IPS-15b (cell line): ENCODE results near the gene GRHL3.

Experiments used
- H3K27me3 ChIP-seq: one replicate; pipeline ENCODE4 v1.6.1; 2013; ENCODE audit warnings: low read length; ENCODE audit not compliant: control insufficient read depth, insufficient read depth
- H3K36me3 ChIP-seq: one replicate; pipeline ENCODE4 v1.6.1; 2013; ENCODE audit warnings: low read length; ENCODE audit not compliant: control insufficient read depth, insufficient read depth
- H3K4me1 ChIP-seq: one replicate; pipeline ENCODE4 v1.6.1; 2013; ENCODE audit warnings: mild to moderate bottlenecking, low read length; ENCODE audit not compliant: control insufficient read depth, insufficient read depth
- H3K4me3 ChIP-seq: one replicate; pipeline ENCODE4 v1.5.1; 2013; ENCODE audit warnings: low read depth, low read length
- H3K9ac ChIP-seq: one replicate; pipeline ENCODE4 v1.6.1; 2013; ENCODE audit warnings: low read depth, mild to moderate bottlenecking, low read length
- H3K9me3 ChIP-seq: one replicate; pipeline ENCODE4 v1.6.1; 2013; ENCODE audit warnings: mild to moderate bottlenecking, low read length; ENCODE audit not compliant: control insufficient read depth, insufficient read depth

GRHL3 gene

DNA sequence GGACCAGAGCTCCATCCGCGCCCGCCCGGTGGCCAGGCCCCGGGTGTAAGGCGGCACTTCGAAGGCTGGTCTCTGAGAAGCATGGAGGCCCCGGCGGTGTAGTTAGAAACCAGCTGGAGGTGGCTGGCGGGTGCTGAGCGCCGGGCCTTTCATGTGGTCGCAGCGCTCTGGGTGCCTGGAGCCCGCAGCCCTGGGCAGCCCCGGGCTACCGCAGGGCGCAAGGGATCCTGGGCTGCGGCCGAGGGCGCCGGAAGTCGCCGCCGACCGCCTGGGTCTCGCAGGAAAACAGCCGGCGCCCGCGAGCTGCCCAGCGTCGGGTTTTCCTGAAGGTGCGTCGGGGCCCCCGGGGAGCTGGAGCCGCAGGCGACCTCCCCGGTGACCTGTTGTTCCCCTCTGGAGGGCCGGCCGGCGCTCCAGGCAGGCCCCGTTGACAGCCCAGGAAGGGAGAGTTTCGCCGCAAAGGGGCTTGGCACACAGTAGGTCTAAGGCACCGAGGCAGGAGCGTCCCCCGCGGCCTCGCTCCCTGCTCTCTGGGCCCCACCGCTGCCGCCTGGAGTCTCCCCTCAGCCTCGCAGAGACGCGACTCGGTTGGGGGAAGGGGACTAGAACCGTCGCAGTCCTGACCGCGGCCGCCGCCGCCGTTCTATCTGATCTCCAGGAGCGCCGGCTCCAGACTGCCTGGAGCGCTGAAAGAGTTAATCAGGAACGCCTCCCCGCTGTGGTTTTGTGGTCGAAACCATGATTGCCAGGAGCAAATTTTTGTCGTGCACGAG, 2.7 kb downstream of the GRHL3 start:
- H3K27me3 ChIP-seq = peaks cover 27% of the 10 kb centered on the region
- peaks cover 29% of the 10 kb centered on the region for H3K4me1 ChIP-seq
- H3K4me3 ChIP-seq = peak overlapping the region; percentile 60
- H3K36me3 ChIP-seq = no peaks in the 10 kb centered on the region
- H3K9ac ChIP-seq = peak overlapping the region; percentile 55
- H3K9me3 ChIP-seq = no peaks in the 10 kb centered on the region

DNA sequence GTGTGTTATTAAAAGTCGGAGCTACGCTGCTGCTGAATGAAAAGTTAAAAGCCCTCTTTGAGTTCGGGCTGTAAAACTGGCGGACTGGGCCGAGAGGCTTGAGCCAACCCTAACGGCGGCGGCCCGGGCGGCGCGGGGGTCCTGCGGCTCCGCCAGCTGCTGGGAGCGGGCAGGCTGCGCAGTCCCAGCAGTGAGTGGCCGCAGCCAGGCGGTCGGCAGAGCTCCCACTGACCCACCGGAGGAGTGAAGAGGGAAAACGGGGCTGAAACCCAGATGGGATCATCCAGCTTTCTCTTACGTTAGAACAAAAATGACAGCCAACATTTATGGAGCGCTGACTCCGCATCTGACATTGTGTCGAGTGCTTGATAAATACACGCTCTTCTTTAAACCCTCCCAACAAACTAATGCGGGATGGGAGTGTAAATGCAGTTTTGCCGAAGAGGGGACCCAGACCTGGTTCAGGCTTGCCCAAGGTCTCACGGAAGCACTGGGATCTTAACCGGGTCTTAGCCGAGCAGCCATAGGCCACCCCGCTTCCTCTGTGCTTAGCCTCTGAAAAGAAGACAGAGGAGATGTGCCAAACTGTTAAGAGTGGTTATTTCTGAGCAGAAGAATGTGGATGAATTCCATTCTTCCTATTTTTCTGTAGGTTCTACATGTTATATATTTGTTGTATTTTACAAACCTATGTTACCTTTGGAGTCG, 3.5 kb downstream of the GRHL3 start:
- Histone ChIP-seq H3K9ac (no peak overlapping the region), H3K4me1 (peaks cover 26% of the 10 kb centered on the region), H3K27me3 (peaks cover 27% of the 10 kb centered on the region), H3K4me3 (peak overlapping the region; percentile 60), H3K36me3 (no peaks in the 10 kb centered on the region), H3K9me3 (no peaks in the 10 kb centered on the region)

DNA sequence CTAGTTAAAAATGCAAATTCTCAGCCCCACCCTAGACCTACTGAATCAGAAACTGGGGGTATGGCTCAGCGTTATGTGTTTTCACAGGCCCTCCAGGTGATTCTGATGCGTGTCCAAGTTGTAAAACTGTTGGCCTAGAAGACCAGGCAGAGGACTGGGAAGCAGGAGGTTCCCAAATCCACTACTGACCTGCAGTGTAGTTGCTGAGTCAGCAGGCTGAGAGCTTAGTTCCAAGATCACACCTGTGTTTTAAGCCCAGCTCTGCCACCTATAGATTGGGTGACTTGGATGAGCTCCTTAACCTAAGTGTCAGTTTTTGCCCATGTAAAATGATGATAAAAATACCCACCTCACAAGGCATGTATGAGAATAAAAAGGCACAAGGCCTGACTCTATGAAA, 4.1 kb downstream of the GRHL3 start:
- Histone ChIP-seq H3K9me3 (no peaks in the 10 kb centered on the region), H3K9ac (no peak overlapping the region), H3K27me3 (peaks cover 27% of the 10 kb centered on the region), H3K36me3 (no peaks in the 10 kb centered on the region), H3K4me3 (peak overlapping the region; percentile 60), H3K4me1 (peaks cover 25% of the 10 kb centered on the region)

DNA sequence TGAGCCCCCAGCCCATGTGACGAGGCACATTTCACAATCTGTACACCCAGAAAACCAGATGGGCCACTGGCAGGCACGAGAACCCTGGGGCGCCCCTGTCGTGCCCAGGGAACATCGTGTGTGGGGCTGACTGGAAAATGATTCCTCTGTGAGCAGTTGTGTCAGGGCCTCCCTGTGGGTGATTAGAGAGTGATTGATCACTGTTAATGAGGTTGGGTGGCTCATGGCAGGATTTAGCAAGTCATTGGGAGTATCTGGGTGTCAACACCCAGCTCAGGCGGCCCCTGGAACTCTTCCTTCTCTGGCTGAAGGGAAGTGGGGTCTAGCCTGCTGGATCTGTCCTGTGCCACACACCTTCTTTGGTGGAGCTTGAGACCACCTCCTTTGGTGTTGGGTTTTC, 5.7 kb downstream of the GRHL3 start:
- H3K36me3 ChIP-seq = no peaks in the 10 kb centered on the region
- H3K4me1 ChIP-seq = peaks cover 27% of the 10 kb centered on the region
- H3K27me3 ChIP-seq = peaks cover 24% of the 10 kb centered on the region
- H3K9me3 ChIP-seq = no peaks in the 10 kb centered on the region
- no peak overlapping the region for H3K4me3 ChIP-seq
- H3K9ac ChIP-seq = no peak overlapping the region

GRCh38 chr1:24325587-24326449, 6.7 kb downstream of the GRHL3 start:
- Histone ChIP-seq H3K9ac (no peak overlapping the region), H3K4me3 (no peak overlapping the region), H3K4me1 (peaks cover 24% of the 10 kb centered on the region), H3K27me3 (peaks cover 15% of the 10 kb centered on the region), H3K9me3 (no peaks in the 10 kb centered on the region), H3K36me3 (no peaks in the 10 kb centered on the region)

DNA sequence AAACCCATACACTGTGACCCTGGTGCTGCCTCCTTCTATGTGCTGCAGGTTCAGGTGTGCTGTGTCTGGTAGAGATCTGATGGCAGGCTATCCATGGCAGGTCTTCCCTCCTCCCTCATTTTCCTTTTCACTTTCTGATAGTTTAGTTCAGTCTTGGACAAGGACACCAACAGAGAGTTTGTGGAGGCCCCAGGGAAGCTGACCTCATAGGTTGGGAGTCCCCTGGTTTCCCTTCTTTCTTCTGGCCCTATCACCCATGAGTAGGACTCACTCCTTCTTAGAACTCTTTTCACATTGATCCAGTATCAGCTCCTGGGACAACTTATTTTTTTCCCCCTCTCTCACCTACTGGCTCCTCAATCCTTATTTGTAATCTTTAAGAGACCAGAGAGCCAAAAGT, 8.3 kb downstream of the GRHL3 start:
- Histone ChIP-seq H3K9ac (no peak overlapping the region), H3K36me3 (no peaks in the 10 kb centered on the region), H3K4me1 (peaks cover 19% of the 10 kb centered on the region), H3K9me3 (no peaks in the 10 kb centered on the region), H3K27me3 (peaks cover 12% of the 10 kb centered on the region), H3K4me3 (no peak overlapping the region)

GRCh38 chr1:24327891-24328290, 8.7 kb downstream of the GRHL3 start:
- no peak overlapping the region for H3K9ac ChIP-seq
- H3K9me3 ChIP-seq = no peaks in the 10 kb centered on the region
- no peaks in the 10 kb centered on the region for H3K36me3 ChIP-seq
- H3K27me3 ChIP-seq = peaks cover 9% of the 10 kb centered on the region
- H3K4me1 ChIP-seq = peaks cover 15% of the 10 kb centered on the region
- H3K4me3 ChIP-seq = no peak overlapping the region

GRCh38 chr1:24329331-24329730, 10.2 kb downstream of the GRHL3 start:
- peak overlapping the region; percentile 29 for H3K9ac ChIP-seq
- no peak overlapping the region for H3K4me3 ChIP-seq
- H3K27me3 ChIP-seq = no peaks in the 10 kb centered on the region
- no peaks in the 10 kb centered on the region for H3K9me3 ChIP-seq
- H3K4me1 ChIP-seq = peaks cover 6% of the 10 kb centered on the region
- no peaks in the 10 kb centered on the region for H3K36me3 ChIP-seq

DNA sequence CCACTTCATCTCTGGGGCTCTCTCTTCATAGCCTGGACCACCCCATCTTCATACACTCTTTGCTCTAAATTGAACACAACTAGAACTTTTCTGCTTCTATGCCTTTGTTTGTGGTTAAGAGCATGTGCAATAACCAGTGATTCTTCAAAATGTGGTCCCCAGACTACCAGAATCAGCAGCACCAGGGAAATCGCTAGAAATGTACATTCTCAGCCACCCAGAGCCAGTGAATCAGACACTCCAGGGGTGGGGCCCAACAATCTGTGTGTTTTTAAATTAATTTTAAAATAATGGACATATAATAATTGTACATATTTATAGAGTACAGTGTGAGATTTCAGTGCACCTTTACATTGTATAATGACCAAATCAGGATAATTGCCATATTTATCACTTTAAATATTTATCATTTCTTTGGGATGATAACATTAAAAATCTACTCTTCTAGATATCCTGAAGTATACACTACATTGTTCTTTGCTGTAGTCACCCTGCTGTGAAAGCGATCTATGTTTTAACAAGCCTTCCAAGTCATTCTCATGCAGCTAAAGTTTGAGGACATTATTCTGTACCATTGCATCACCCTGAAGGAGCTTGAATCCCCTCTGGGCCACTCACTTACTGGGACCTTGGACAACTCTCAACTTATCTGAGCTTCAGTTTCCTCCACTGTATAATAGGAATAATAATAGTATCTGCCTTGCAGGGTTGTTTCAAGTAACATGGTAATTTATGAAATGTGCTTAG, 10.8 kb downstream of the GRHL3 start:
- no peaks in the 10 kb centered on the region for H3K9me3 ChIP-seq
- H3K4me3 ChIP-seq = no peak overlapping the region
- peak overlapping the region; percentile 29 for H3K9ac ChIP-seq
- no peaks in the 10 kb centered on the region for H3K27me3 ChIP-seq
- H3K4me1 ChIP-seq = peaks cover 6% of the 10 kb centered on the region
- H3K36me3 ChIP-seq = no peaks in the 10 kb centered on the region

DNA sequence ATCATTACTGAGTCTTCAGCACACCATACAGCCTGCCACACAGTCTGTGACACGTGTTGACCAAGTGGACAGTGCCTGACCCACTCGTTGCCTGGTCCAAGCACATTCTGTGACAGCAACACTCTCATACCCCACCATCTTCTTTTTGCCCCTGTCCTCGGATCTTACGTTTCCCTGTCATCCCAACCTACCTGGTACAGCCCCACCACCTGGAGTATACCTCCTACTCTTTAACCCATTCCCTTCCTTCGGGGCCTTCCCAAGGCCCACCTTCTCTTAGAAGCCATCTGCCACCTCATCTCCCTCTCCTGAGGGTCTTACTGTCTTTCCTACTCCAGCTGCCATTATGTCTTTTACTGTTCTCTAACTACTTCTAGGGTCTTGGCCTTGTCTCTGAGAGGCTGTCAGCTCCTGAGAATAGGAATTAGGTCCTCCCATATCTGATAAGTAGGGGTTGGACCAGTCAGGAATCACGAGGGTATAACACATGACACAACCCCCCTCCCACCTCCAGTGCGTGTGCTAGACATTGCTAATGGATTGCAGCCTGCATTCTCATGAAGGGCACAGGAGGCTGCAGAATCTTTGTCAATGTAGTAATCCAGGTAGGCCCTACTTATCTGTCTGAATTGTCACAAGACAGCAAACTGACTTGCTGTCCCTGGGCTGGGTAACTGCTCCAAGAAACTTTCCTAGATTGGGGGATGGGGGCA, 13.0 kb downstream of the GRHL3 start:
- H3K9ac ChIP-seq = no peak overlapping the region
- H3K4me1 ChIP-seq = peaks cover 6% of the 10 kb centered on the region
- H3K27me3 ChIP-seq = no peaks in the 10 kb centered on the region
- H3K36me3 ChIP-seq = peaks cover 2% of the 10 kb centered on the region
- H3K9me3 ChIP-seq = no peaks in the 10 kb centered on the region
- no peak overlapping the region for H3K4me3 ChIP-seq

DNA sequence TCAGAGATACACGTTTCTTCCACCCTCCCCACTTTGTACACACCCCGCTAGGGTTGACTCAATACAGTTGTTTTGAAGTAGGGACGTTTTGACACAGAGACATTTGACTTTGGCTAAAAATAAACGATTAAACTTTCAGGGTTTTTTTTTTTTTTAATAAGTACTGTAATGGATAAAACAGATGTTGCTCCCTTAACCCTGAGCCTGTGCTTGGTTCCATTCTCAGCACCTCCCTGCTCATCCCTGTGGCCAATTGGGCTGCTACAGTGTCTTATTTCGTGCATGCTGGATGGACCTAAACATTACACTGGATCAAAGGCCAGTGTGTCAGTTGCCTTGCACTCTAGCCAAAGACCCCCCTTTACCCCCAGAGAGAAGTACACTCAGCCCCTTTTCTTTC, 16.9 kb downstream of the GRHL3 start:
- H3K4me3 ChIP-seq = no peak overlapping the region
- H3K4me1 ChIP-seq = peaks cover 13% of the 10 kb centered on the region
- H3K9me3 ChIP-seq = no peaks in the 10 kb centered on the region
- H3K36me3 ChIP-seq = peaks cover 2% of the 10 kb centered on the region
- no peaks in the 10 kb centered on the region for H3K27me3 ChIP-seq
- H3K9ac ChIP-seq = no peak overlapping the region
